ENCODE measurements around the gene THOC6.

THOC6 gene

GRCh38 chr16:2991566-2992261 lies 32.1 kb upstream of the THOC6 start:
- no peak for DNase-seq (ENCODE audit: low spot score)

- DNase-seq (ENCODE audit: low spot score) = no peak
Measured at GRCh38 chr16:2992383-2993081, 31.3 kb upstream of the THOC6 start.

- DNase-seq (ENCODE audit: low spot score) = no peak
Measured at GRCh38 chr16:2996298-2996697, 27.5 kb upstream of the THOC6 start.

- no peak for DNase-seq (ENCODE audit: low spot score)
Measured at GRCh38 chr16:2999929-3000328, 23.9 kb upstream of the THOC6 start.

DNA sequence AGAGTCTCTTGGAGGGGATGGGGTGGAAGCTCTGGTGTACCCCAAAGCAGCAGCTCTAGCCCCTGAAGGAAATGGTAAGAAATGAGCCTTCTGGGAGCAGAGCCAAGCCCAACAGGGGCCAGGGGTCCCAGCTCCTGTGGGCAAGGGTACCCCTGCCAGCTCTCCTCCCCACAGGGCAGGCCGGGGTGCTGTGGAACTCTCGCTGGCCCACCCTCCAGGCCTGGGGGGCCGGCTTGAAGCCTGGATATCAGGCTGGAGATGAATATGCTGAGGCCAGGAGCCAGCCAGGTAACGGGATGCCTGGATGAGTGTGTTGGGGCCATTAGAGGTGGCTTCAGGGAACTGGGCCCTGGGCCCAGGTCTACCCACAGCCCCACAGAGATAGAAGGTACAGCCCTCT lies 23.3 kb upstream of the THOC6 start:
- DNase-seq (ENCODE audit: low spot score) = no peak

GRCh38 chr16:3001316-3001715 lies 22.5 kb upstream of the THOC6 start:
- DNase-seq (ENCODE audit: low spot score) = no peak

DNA sequence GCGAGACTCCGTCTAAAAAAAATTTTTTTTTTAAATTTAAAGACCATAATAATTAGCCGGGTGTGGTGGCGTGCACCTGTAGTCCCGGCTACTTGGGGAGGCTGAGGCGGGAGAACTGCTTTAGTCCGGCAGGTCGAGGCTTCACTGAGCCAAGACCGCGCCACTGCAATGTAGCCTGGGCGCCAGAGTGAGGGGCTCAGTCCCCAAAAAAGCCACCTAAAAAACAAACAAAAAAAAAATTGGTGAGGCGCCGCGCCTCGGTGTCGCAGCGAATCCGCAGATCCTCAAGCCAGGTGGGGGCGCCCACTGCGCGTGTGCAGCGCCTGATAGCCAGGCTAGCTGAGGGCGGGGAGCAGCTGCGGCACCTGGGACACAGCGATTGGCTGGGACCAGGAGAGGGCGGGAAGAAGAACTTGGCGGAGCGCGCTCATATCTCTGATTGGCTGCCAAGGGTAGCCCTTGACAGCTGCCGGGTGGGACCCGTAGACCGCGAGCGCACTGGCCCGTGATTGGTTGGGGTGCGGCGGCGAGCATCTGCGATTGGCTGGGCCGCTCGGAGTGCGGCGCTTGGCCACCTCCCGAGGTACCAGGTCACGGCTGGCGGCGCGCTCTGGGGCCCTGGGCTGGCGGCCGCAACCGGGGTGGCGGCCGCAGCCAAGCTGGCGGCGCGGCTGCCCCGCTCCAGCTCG lies 20.1 kb upstream of the THOC6 start:
- DNase-seq (ENCODE audit: low spot score) = peak; percentile 95

- DNase-seq (ENCODE audit: low spot score) = no peak
Measured at GRCh38 chr16:3004319-3004718, 19.5 kb upstream of the THOC6 start.

DNA sequence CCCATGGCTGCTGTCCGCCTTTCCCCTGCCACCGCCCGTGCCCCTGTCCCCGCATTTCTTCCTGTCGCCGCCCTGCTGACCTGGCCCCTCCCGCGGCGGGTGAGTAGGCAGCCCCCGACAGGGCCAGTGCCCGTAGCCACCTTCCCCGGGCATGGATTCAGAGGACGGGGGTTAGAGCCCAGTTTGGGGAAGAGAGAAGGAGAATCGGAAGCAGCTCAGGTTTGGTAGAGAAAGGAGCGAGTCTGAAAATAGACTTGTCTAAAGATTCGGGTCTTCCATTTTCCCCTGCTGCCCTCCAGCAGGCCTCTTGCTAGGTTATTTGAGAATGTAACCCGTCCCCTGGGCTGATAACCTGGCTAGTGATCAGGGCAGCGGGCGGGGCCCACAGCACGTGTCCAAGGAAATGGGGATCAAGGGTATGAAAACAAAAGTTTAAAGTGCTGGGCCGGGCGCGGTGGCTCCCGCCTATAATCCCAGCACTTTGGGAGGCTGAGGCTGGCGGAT lies 19.0 kb upstream of the THOC6 start:
- DNase-seq (ENCODE audit: low spot score) = no peak

DNA sequence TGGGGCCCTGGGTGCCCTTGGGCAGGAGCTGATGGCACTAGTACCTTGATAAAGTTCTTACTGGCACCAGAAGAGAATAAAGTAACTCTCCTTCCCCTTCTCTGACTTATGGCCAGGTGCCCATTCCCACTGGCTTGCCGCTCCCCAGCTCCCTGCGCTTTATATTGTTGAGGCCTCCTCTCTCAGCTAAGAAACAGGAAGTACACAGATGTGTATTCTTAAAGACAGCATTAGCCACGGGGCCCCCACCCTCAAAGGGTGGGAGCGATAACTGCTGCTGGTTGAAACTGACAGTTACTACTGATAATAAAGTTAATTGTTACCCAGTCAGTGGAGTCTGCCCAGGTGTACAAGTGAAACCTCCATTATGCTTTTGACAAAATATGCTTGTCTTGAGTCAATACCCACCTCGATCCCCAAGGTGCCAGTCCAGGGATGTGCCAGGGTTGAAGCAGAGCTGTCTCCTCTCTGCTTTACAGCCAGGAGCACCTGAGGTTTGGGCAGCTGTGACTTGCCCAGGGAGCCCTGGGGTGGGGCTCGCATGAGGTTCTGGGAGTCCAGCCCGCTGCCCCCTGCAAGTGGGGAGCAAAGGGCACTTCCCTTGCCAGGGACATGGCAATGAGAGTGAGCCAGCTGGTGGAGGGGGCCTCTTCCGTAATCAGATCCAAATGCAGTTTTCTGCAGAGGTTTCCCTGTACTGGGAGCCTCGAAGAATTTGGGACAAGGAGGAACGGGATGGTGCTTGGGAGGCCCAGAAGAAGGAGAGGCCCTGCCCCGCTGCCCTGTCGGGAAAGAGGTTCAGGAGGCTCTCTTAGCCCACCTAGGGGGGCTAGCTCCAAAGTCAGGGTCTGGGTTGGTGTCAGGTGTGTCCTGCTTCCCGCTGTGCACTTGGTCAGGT lies 16.5 kb upstream of the THOC6 start:
- DNase-seq (ENCODE audit: low spot score) = no peak

DNA sequence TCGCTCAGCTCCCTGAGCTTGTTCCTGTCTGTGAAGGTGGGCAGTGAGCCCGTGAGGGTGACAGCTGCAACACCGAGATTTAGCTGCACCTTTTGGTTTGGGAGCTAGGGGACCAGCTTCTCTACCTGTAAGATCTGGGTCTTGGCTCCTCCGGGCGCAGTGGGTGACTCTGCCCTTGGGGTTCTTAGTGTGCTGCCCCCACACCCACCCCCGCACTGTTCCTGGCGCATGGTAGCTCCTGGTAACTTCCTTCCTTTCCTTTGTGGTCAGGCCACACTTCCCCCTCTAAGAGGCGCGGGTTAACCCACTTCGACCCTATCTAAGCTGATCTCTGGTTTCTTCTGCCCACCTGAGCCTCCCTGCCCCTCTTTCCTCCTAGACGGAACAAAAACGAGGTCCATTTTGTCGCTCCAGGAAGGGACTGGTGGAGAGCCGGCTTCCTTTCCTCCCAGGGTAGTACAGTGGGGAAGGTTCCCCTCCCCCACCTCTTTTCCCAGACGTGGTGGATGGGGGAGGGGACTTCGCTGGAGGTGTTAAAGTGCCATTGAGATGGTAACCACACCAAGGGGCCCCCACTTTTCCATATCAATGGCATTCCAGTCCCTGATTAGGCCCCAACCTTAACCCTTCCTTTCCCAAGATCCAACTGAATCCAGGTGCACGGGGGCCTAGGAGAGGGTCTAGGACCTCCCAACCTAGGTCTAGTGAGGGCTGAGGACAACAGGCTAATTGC lies 15.7 kb upstream of the THOC6 start:
- no peak for DNase-seq (ENCODE audit: low spot score)

DNA sequence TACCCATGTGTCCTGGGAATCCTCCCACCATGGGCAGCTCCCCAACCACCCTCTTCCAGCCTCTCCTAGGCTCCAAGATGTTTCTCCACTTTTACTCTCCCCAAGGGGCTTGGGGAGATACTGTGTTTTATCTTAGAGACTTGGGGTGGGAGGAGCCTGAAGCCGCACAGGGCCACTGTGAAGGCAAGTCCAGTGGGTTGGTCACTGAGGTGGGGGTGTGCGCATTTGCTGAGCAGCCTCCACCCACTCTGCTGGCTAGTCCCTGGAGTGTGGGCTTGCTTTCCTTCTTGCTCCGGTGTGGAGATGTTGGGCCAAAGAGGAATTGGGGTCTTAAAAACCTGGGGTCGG lies 15.2 kb upstream of the THOC6 start:
- DNase-seq (ENCODE audit: low spot score) = no peak

- no peak for DNase-seq (ENCODE audit: low spot score)
Measured at GRCh38 chr16:3009568-3010390, 14.1 kb upstream of the THOC6 start.

DNA sequence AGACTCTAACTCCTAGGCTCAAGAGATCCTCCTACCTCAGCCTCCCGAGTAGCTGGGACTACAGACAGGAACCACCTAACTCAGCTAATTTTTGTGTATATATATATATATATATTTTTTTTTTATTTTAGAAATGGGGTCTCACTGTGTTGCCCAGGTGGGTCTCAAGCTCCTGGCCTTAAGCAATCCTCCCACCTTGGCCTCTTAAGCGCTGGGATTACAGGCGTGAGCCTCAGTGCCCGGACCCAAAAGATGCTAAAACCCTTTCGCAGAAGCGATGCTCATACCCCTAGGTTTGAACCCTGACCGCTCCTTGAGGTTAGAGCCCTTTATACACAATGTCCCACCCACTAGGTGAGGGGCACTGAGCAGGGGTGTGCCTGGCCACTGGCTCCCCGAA lies 13.3 kb upstream of the THOC6 start:
- DNase-seq (ENCODE audit: low spot score) = no peak

GRCh38 chr16:3012246-3012645 lies 11.6 kb upstream of the THOC6 start:
- no peak for DNase-seq (ENCODE audit: low spot score)

GRCh38 chr16:3012828-3013420 lies 10.9 kb upstream of the THOC6 start, which contains the start of gene CLDN9:
Gene CLDN9, plus strand, starts transcription at chr16:3012923. Its CDS starts 440 bp downstream, at chr16:3013363.
- DNase-seq (ENCODE audit: low spot score) = no peak

DNA sequence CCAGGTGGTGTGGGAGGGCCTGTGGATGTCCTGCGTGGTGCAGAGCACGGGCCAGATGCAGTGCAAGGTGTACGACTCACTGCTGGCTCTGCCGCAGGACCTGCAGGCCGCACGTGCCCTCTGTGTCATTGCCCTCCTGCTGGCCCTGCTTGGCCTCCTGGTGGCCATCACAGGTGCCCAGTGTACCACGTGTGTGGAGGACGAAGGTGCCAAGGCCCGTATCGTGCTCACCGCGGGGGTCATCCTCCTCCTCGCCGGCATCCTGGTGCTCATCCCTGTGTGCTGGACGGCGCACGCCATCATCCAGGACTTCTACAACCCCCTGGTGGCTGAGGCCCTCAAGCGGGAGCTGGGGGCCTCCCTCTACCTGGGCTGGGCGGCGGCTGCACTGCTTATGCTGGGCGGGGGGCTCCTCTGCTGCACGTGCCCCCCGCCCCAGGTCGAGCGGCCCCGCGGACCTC lies 10.3 kb upstream of the THOC6 start:
- no peak for DNase-seq (ENCODE audit: low spot score)

DNA sequence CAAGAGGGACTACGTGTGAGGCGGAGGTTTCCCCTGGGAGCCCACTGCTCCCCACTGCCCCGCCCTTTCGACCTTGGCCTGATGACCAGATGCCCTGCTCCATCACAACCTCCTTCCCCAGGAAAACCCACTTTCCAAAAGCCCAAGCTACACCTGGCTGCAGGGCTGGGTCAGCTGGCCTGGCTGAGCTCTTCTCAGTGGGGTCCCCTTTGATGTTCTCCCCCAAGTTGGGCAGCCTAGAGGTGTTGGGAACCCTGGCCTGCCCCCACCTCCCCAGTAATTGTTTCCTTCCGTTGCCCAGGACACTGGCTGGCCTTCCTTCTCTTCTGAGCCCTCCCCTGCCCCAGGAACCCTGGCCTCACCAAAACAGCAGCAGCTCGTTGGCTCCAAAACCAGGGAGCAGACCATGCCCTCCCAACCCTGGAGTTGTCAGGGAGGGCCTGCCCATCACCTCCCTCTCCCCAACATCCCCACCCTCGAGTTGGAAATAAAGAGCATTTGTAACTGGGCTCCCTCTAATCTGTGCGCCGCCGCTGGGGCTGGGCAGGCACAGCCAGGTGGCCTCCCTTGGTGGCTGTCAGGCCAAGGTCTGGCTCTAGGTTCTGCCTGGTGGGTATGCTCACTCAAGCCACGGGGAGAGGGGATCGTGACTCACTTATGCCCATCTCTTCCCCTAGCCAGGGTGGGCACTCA lies 9.7 kb upstream of the THOC6 start:
- no peak for DNase-seq (ENCODE audit: low spot score)

DNA sequence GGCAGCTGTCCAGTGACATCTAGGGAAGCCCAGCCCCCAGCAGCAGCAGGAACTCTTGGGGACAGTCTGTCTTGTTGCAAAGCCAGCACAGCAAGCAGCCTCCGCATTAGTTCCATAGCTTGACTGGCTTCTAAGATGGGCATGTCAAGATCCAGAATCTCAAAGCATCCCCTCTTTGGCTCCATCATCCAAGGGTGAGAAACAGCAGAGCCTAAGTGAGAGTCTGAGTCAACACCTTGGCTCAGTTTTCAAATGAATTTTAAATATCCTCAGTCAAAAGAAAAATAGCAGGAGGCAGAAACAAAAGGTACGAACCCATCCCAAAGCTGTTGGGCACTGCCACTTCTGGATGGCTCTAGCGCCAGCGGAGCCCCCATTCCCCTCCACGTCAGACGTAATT lies 8.9 kb upstream of the THOC6 start:
- no peak for DNase-seq (ENCODE audit: low spot score)

Data from COLO829 (cell line).